HepG2 (cell line): ENCODE results near the gene MAVS. TPM values are rescaled to one million over a fixed set of nuclear protein-coding genes. Genes with fewer than 3 reads are reported as not detected.

Experiments used
- ATAC-seq: fragments of 200-7000 bp; cut with Tn5 transposase; 3 replicates; pipeline ENCODE4 v1.9.1; 2020; ENCODE audit warnings: mild to moderate bottlenecking, moderate library complexity
- BruUV-seq: library from RNA; stranded (reverse); fragments of 400-500 nt; replicated peaks from 2 replicates; lab custom pipeline; 2021; lab: Mats Ljungman, UMichigan
- CTCF ChIA-PET: fragments of 300-600 bp; formaldehyde crosslinking; extraction: SDS; loops from one replicate; lab custom pipeline; 2021; ENCODE audit warnings: low total read pairs, inconsistent platforms, low intra/inter-chr PET ratio; lab: Yijun Ruan, JAX
- POLR2A ChIA-PET: fragments of 350-600 bp; sonication (Branson Sonifier 250); formaldehyde crosslinking; loops from one replicate; lab custom pipeline; 2020; ENCODE audit warnings: antibody characterized with exemption, inconsistent platforms; lab: Yijun Ruan, JAX
- DNase-seq: peaks from one replicate; pipeline ENCODE4 v3.0.0-alpha.2; 2015; ENCODE audit warnings: low spot score
- FAIRE-seq: peaks from 3 replicates; lab custom pipeline; 2011; peaks lifted over from hg19 to GRCh38; lab: Jason Lieb, UNC
- H2AFZ ChIP-seq: one replicate; pipeline ENCODE4 v1.6.1; 2011; ENCODE audit warnings: low read length, inconsistent platforms
- H3K27ac ChIP-seq: fragments of 300-600 bp; 3 replicates; pipeline ENCODE4 v1.8.0; 2011; ENCODE audit warnings: mixed run types, mild to moderate bottlenecking, mixed read lengths, low read length, inconsistent platforms; ENCODE audit not compliant: insufficient read depth; ENCODE audit errors: extremely low read length
- H3K27me3 ChIP-seq, 2 experiments: fragments of 200-600 bp in 1 of 2; 2 replicates in 1 of 2; 3 replicates in 1 of 2; pipeline versions ENCODE4 v1.6.0 to v1.8.0; 2011; ENCODE audit warnings: low read length in 2 of 2, mild to moderate bottlenecking in 2 of 2, moderate library complexity in 2 of 2, inconsistent platforms in 1 of 2; ENCODE audit not compliant: insufficient read depth in 2 of 2, control insufficient read depth in 1 of 2
- H3K36me3 ChIP-seq, 2 experiments: fragments of 200-600 bp in 1 of 2; replicated peaks in 1 of 2; 2 replicates in 1 of 2; 3 replicates in 1 of 2; pipeline versions ENCODE4 v1.5.1 to v1.8.0; 2011; ENCODE audit warnings: low read length in 2 of 2, inconsistent platforms in 1 of 2; ENCODE audit not compliant: insufficient read depth in 2 of 2, control insufficient read depth in 1 of 2
- H3K4me1 ChIP-seq: 2 replicates; pipeline ENCODE4 v1.5.1; 2012; ENCODE audit warnings: low read length, inconsistent platforms; ENCODE audit not compliant: insufficient read depth
- H3K4me2 ChIP-seq: 2 replicates; pipeline ENCODE4 v1.6.0; 2011; ENCODE audit warnings: low read depth, low read length, inconsistent platforms
- H3K4me3 ChIP-seq, 3 experiments: fragments of 200-600 bp in 1 of 3; sonication (generic), shearing (Covaris generic) in 1 of 3; replicated peaks in 1 of 3; 2 replicates each; pipeline ENCODE4 v1.5.1; 2011 to 2016; ENCODE audit warnings: low read length in 3 of 3, inconsistent platforms in 2 of 3, low read depth in 2 of 3, mild to moderate bottlenecking in 2 of 3, control low read depth in 1 of 3, mixed read lengths in 1 of 3; ENCODE audit not compliant: insufficient read depth in 1 of 3
- H3K79me2 ChIP-seq: one replicate; pipeline ENCODE4 v1.6.1; 2011; ENCODE audit warnings: low read length, inconsistent platforms; ENCODE audit not compliant: insufficient read depth
- H3K9ac ChIP-seq: 2 replicates; pipeline ENCODE4 v1.6.0; 2011; ENCODE audit warnings: mild to moderate bottlenecking, low read depth, low read length, inconsistent platforms; ENCODE audit not compliant: insufficient read depth
- H3K9me3 ChIP-seq: 2 replicates; pipeline ENCODE4 v1.5.1; 2012; ENCODE audit warnings: mild to moderate bottlenecking, low read length
- H4K20me1 ChIP-seq: 2 replicates; pipeline ENCODE4 v1.6.0; 2011; ENCODE audit warnings: inconsistent platforms, mild to moderate bottlenecking, low read length, moderate library complexity; ENCODE audit not compliant: insufficient read depth
- HNRNPK ChIP-seq: fragments of 200-400 bp; formaldehyde crosslinking; IDR thresholded peaks from 2 replicates; pipeline ENCODE4 v1.6.1; 2018; ENCODE audit warnings: low read length, low read depth, moderate library complexity, mild to moderate bottlenecking; ENCODE audit not compliant: poor library complexity, severe bottlenecking
- REPIN1 ChIP-seq: sonication (generic); formaldehyde crosslinking; IDR thresholded peaks from 2 replicates; pipeline ENCODE4 v1.8.0; 2022; ENCODE audit warnings: missing genetic modification reagents, low read depth, mild to moderate bottlenecking, borderline replicate concordance
- WIZ ChIP-seq: sonication (generic); formaldehyde crosslinking; IDR thresholded peaks from 2 replicates; pipeline ENCODE4 v1.5.1; 2020; ENCODE audit warnings: mild to moderate bottlenecking, missing genetic modification reagents
- ZBTB40 ChIP-seq, 2 experiments: fragments of 450-650 bp in 1 of 2; sonication (generic) in 1 of 2; formaldehyde crosslinking in 1 of 2; IDR thresholded peaks; 2 replicates each; pipeline versions ENCODE4 v1.6.1 to v1.8.0; 2016 to 2022; ENCODE audit warnings: antibody characterized with exemption in 1 of 2, mild to moderate bottlenecking in 1 of 2, missing genetic modification reagents in 1 of 2
- ZGPAT ChIP-seq: IDR thresholded peaks from 2 replicates; pipeline ENCODE4 v1.6.1; 2016; ENCODE audit warnings: mild to moderate bottlenecking
- ZNF251 ChIP-seq: sonication (generic); formaldehyde crosslinking; IDR thresholded peaks from 2 replicates; pipeline ENCODE4 v1.9.0; 2021; ENCODE audit warnings: mild to moderate bottlenecking, missing genetic modification reagents
- ZNF552 ChIP-seq: sonication (generic); formaldehyde crosslinking; IDR thresholded peaks from 2 replicates; pipeline ENCODE4 v1.9.0; 2022; ENCODE audit warnings: missing genetic modification reagents, mild to moderate bottlenecking, borderline replicate concordance
- WGBS: methylation state at CpG from one replicate; pipeline ENCODE4 v1.1.6; 2017; ENCODE audit warnings: low lambda C conversion rate; 5-methylcytosine and 5-hydroxymethylcytosine counted together
- in situ Hi-C: cut with HindIII; loops from 2 replicates; pipeline ENCODE4 v1.10.0; 2017; ENCODE audit warnings: low pct_unique_long_range_greater_than_20kb; ENCODE audit not compliant: extremely low pct_ligation_motif_present
- intact Hi-C: fragments of 100-400 bp; cut with micrococcal nuclease; formaldehyde crosslinking; loops from one replicate; pipeline ENCODE4 v1.10.0; 2022; ENCODE audit not compliant: unreplicated experiment
- polyA plus RNA-seq, 8 experiments: library from polyadenylated mRNA; depleted of rRNA in 3 of 8; stranded (reverse) in 7 of 8; unstranded in 1 of 8; fragments of >200 nt; fragmentation: Illumina TruSeq in 4 of 8; extraction: Trizol in 4 of 8; gene quantifications; 2 replicates each; pipeline versions ENCODE4 v1.2.1 to v1.2.3, GENCODE V29; 2011 to 2016; ENCODE audit warnings: low read depth in 4 of 8, missing spikeins in 1 of 8, mixed read lengths in 1 of 8; ENCODE audit not compliant: insufficient read depth in 1 of 8
- total RNA-seq, 5 experiments: library from RNA; depleted of rRNA; stranded (reverse); fragments of >200 nt; fragmentation: Illumina TruSeq; extraction: Trizol; gene quantifications; 2 replicates each; pipeline ENCODE4 v1.2.3, GENCODE V29; 2016; ENCODE audit warnings: low read depth in 1 of 5
- TF ChIP-seq, protein P1 (sequence below): sonication (generic); formaldehyde crosslinking; IDR thresholded peaks from 2 replicates; pipeline ENCODE4 v1.5.1; 2020; ENCODE audit warnings: missing genetic modification reagents, mild to moderate bottlenecking, borderline replicate concordance

MAVS gene
- total and polyA plus RNA-seq, 2 of the 13 experiments (the other 11 are each of a cell fraction or from before 2014, with no cell fraction given): 27.3 to 36.6 TPM

GRCh38 chr20:3864518-3864917, 17.9 kb downstream of the MAVS start:
- Histone ChIP-seq H4K20me1 (no peaks in the 10 kb centered on the region), H3K4me2 (no peak overlapping the region), H3K79me2 (no peaks in the 10 kb centered on the region), H3K36me3 (peaks cover 56 to 60% of the 10 kb centered on the region in 2 experiments), H3K27me3 (no peaks in the 10 kb centered on the region), H3K4me3 (no peak overlapping the region), H3K27ac (no peak overlapping the region), H3K9ac (no peak overlapping the region), H3K4me1 (no peaks in the 10 kb centered on the region), H2AFZ (no peak overlapping the region), H3K9me3 (no peaks in the 10 kb centered on the region)
- no peak for DNase-seq
- ChIA-PET POLR2A (interaction anchor here (0.9 to 1.0 kb wide), 2 partner anchors 15 to 19 kb away, joined by 3 read pairs; no protein-coding TSS in a partner anchor), CTCF (no interaction called here)
- in situ Hi-C loops (no loop called here), intact Hi-C loops (no loop called here)
- FAIRE-seq: no peak
- TF ChIP-seq ZGPAT (CRISPR knock-in tag): no peak
- TF ChIP-seq, protein P1, sequence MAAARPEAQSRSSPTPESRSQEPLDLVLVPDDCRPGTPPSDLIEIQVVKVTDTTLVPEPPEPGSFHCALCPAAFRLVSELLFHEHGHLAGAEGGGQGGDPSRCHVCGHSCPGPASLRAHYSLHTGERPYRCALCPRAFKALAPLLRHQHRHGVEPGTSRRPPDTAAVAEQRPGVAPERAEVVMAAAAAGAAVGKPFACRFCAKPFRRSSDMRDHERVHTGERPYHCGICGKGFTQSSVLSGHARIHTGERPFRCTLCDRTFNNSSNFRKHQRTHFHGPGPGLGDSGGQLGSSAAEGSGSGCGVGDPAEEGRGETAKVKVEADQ (CRISPR knock-in tag): no peak
- TF ChIP-seq WIZ (CRISPR knock-in tag): no peak
- no peak for TF ChIP-seq HNRNPK
- no peak for TF ChIP-seq REPIN1 (CRISPR knock-in tag)
- no peak for TF ChIP-seq ZNF251 (CRISPR knock-in tag)
- TF ChIP-seq ZNF552 (CRISPR knock-in tag): peak; percentile 31; the same call in 1 of the 2 replicates
- TF ChIP-seq ZBTB40 (IDR thresholded peaks at IDR 0.05): no peak
- TF ChIP-seq ZBTB40 (CRISPR knock-in tag; IDR thresholded peaks at IDR 0.05): no peak
- no peak for ATAC-seq
- 93% methylated on average over 5 of the region's 5 CpGs for WGBS
- no TSS peak for BruUV-seq
